Activated naive CD4-positive, alpha-beta T cell treated with anti-CD3 and anti-CD28 coated beads, Interleukin-2, amount 50 U/mL, for 24 hours (primary cell): Measurements from ENCODE around the gene OR2A7.
"Not testable (repeated sequence)": the region's sequence is repeated elsewhere in the genome, so short reads cannot be mapped to it uniquely, and the experiment has no call there.

Experiments
- H3K27ac Mint-ChIP-seq: one replicate; pipeline ENCODE4 v1.8.0; 2021; ENCODE audit warnings: mild to moderate bottlenecking, mixed read lengths
- H3K27me3 Mint-ChIP-seq: one replicate; pipeline ENCODE4 v1.8.0; 2021; ENCODE audit warnings: mixed read lengths
- H3K36me3 Mint-ChIP-seq: one replicate; pipeline ENCODE4 v1.8.0; 2021; ENCODE audit warnings: mixed read lengths
- H3K4me1 Mint-ChIP-seq: one replicate; pipeline ENCODE4 v1.8.0; 2021; ENCODE audit warnings: mixed read lengths
- H3K4me3 Mint-ChIP-seq: one replicate; pipeline ENCODE4 v1.8.0; 2021; ENCODE audit warnings: mild to moderate bottlenecking, mixed read lengths
- H3K9me3 Mint-ChIP-seq: one replicate; pipeline ENCODE4 v1.8.0; 2021; ENCODE audit warnings: mixed read lengths

OR2A7 gene

GRCh38 chr7:144220531-144220930 lies 44.1 kb downstream of the OR2A7 start:
- not testable (repeated sequence) for H3K9me3 Mint-ChIP-seq, H3K27ac Mint-ChIP-seq, H3K36me3 Mint-ChIP-seq, H3K4me1 Mint-ChIP-seq, H3K4me3 Mint-ChIP-seq, H3K27me3 Mint-ChIP-seq

DNA sequence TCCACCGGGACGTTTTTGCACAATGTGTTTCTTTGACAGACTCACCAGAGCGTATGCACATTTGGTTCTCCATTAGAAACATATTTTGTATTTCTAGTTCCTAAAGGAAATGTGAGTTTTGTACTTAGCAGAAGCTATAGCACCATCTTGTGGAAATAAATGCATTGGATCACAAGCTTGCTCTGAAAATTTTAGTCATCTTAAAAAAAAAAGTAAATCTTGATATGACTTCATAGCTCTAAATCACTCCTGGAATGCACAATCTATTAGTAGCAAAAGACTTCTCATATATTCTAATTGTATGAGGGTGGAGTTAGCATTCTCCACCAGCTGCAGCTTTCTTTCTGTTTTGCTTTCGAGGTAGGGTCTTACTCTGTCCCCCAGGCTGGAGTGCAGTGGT lies 45.4 kb downstream of the OR2A7 start:
- not testable (repeated sequence) for H3K36me3 Mint-ChIP-seq, H3K4me3 Mint-ChIP-seq, H3K9me3 Mint-ChIP-seq, H3K4me1 Mint-ChIP-seq, H3K27ac Mint-ChIP-seq, H3K27me3 Mint-ChIP-seq

DNA sequence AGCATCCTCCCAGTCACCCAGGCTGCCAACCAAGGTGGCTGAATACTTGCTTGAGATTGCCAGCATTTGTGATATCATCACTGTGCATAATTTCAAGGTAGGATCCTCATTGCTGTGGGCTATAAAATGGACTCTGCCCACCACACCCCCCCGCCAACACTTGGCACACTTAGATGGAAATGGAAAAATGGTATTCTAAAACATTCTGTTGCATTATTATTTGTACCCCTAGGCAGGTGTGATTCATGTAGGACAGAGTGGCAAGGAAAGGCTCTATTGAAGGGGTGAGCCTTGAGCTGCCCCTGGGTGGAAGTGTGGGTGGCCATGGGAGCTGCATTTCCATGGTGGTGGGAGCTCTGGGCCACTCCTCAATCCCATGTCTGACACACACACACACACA lies 46.0 kb downstream of the OR2A7 start:
- H3K4me3 Mint-ChIP-seq, H3K9me3 Mint-ChIP-seq, H3K27ac Mint-ChIP-seq, H3K4me1 Mint-ChIP-seq, H3K36me3 Mint-ChIP-seq, H3K27me3 Mint-ChIP-seq: not testable (repeated sequence)

- H3K27ac Mint-ChIP-seq, H3K27me3 Mint-ChIP-seq, H3K36me3 Mint-ChIP-seq, H3K9me3 Mint-ChIP-seq, H3K4me1 Mint-ChIP-seq, H3K4me3 Mint-ChIP-seq: not testable (repeated sequence)
Measured at GRCh38 chr7:144217200-144217599, 47.4 kb downstream of the OR2A7 start.
